Natural killer cell treated with Interleukin-12 subunit alpha and Interleukin-12 subunit beta and Interleukin-15 and Interleukin-18, amount 100 ng/mL, for 72 hours (primary cell): Measurements from ENCODE around the gene MLEC. TPM values are rescaled to one million over a fixed set of nuclear protein-coding genes. Genes with fewer than 3 reads are reported as not detected.
A peak's percentile ranks its signal among the peaks of the same experiment; 100 is the strongest.

Source experiments
- ATAC-seq, 2 donors: fragments of 150-1000 bp; cut with Tn5 transposase in 1 of 2; sonication (Bioruptor Pico), chemical (Tn5 transposase) in 1 of 2; 2 replicates each; pipeline ENCODE4 v1.10.0; 2021
- DNase-seq: peaks from one replicate; pipeline ENCODE4 v3.0.0; 2022; ENCODE audit warnings: low spot score
- H3K27ac Mint-ChIP-seq, 2 donors: 1 replicate in 1 of 2; 2 replicates in 1 of 2; pipeline ENCODE4 v1.8.0; 2022; ENCODE audit warnings: mixed read lengths in 2 of 2, mild to moderate bottlenecking in 1 of 2, moderate library complexity in 1 of 2
- H3K27me3 Mint-ChIP-seq, 2 donors: 1 replicate in 1 of 2; 2 replicates in 1 of 2; pipeline ENCODE4 v1.8.0; 2022; ENCODE audit warnings: mixed read lengths in 2 of 2
- H3K36me3 Mint-ChIP-seq: one replicate; pipeline ENCODE4 v1.8.0; 2022; ENCODE audit warnings: mixed read lengths
- H3K4me1 Mint-ChIP-seq, 2 donors: 1 replicate in 1 of 2; 2 replicates in 1 of 2; pipeline ENCODE4 v1.8.0; 2022; ENCODE audit warnings: low read depth in 2 of 2, mixed read lengths in 2 of 2, mild to moderate bottlenecking in 1 of 2
- H3K4me3 Mint-ChIP-seq: one replicate; pipeline ENCODE4 v1.8.0; 2022; ENCODE audit warnings: mixed read lengths
- H3K9me3 Mint-ChIP-seq: 2 replicates; pipeline ENCODE4 v1.8.0; 2022; ENCODE audit warnings: mixed read lengths
- total RNA-seq, 2 donors: library from RNA; stranded (reverse); gene quantifications; one replicate each; pipeline ENCODE4 v1.2.3, GENCODE V29; 2022

MLEC gene
- total RNA-seq: 100 to 1,000 TPM; 115 to 158 TPM

GRCh38 chr12:120686690-120687577, at the start of gene MLEC:
TSS of gene MLEC (plus strand) at chr12:120687149. CDS start at chr12:120687297, 148 bp downstream.
- peak within 1 kb of the TSS; percentile 84 to 90 for H3K27ac Mint-ChIP-seq
- no peaks in the 10 kb centered on the region for H3K36me3 Mint-ChIP-seq
- DNase-seq: peak; percentile 100
- H3K27me3 Mint-ChIP-seq: no peaks in the 10 kb centered on the region
- H3K9me3 Mint-ChIP-seq: no peaks in the 10 kb centered on the region
- peak within 1 kb of the TSS; percentile 89 for H3K4me3 Mint-ChIP-seq
- peaks cover 31 to 33% of the 10 kb centered on the region in 2 donors for H3K4me1 Mint-ChIP-seq
- ATAC-seq: peak; percentile 90 to 93

- Mint-ChIP-seq H3K4me1 (peaks cover 6% of the 10 kb centered on the region in 2 donors), H3K9me3 (no peaks in the 10 kb centered on the region), H3K36me3 (no peaks in the 10 kb centered on the region), H3K4me3 (peak within 1 kb of the TSS; percentile 73), H3K27ac (no peak within 1 kb of the TSS), H3K27me3 (peaks cover 32 to 42% of the 10 kb centered on the region in 2 donors)
- peak; percentile 85 to 91 for ATAC-seq
- DNase-seq: no peak
These were observed 46.9 kb upstream of the MLEC start, which contains the start of gene CABP1 for GRCh38 chr12:120639771-120640721. TSS of gene CABP1 (plus strand) at chr12:120640626. CDS start at chr12:120640686, 60 bp downstream.

- DNase-seq (no peak), ATAC-seq (peak; percentile 77 to 78)
- no peak overlapping the region for H3K27ac Mint-ChIP-seq
- no peaks in the 10 kb centered on the region for H3K36me3 Mint-ChIP-seq
- H3K4me3 Mint-ChIP-seq: peak overlapping the region; percentile 73
- no peaks in the 10 kb centered on the region for H3K9me3 Mint-ChIP-seq
- H3K4me1 Mint-ChIP-seq: peaks cover 6% of the 10 kb centered on the region in 2 donors
- peaks cover 32 to 42% of the 10 kb centered on the region in 2 donors for H3K27me3 Mint-ChIP-seq
These were observed 45.8 kb upstream of the MLEC start for GRCh38 chr12:120640861-120641833.

GRCh38 chr12:120642121-120642520, 44.8 kb upstream of the MLEC start:
- H3K4me3 Mint-ChIP-seq: peak overlapping the region; percentile 73
- H3K4me1 Mint-ChIP-seq: peaks cover 10 to 11% of the 10 kb centered on the region in 2 donors
- no peak overlapping the region for H3K27ac Mint-ChIP-seq
- ATAC-seq: no peak
- H3K27me3 Mint-ChIP-seq: peaks cover 34 to 48% of the 10 kb centered on the region in 2 donors
- no peaks in the 10 kb centered on the region for H3K36me3 Mint-ChIP-seq
- no peaks in the 10 kb centered on the region for H3K9me3 Mint-ChIP-seq
- no peak for DNase-seq

- Mint-ChIP-seq H3K9me3 (no peaks in the 10 kb centered on the region), H3K4me3 (no peak overlapping the region), H3K36me3 (no peaks in the 10 kb centered on the region), H3K4me1 (peaks cover 11 to 12% of the 10 kb centered on the region in 2 donors), H3K27me3 (peaks cover 30 to 43% of the 10 kb centered on the region in 2 donors), H3K27ac (no peak overlapping the region)
- no peak for ATAC-seq
- no peak for DNase-seq
These were observed 44.1 kb upstream of the MLEC start for GRCh38 chr12:120642826-120643225.

- Mint-ChIP-seq H3K4me3 (no peak overlapping the region), H3K27me3 (peaks cover 33 to 40% of the 10 kb centered on the region in 2 donors), H3K27ac (no peak overlapping the region), H3K4me1 (peaks cover 11 to 12% of the 10 kb centered on the region in 2 donors), H3K9me3 (no peaks in the 10 kb centered on the region), H3K36me3 (no peaks in the 10 kb centered on the region)
- ATAC-seq: no peak
- no peak for DNase-seq
These were observed 43.4 kb upstream of the MLEC start for GRCh38 chr12:120643574-120643973.

- peaks cover 47 to 57% of the 10 kb centered on the region in 2 donors for H3K27me3 Mint-ChIP-seq
- DNase-seq: no peak
- H3K9me3 Mint-ChIP-seq: no peaks in the 10 kb centered on the region
- no peak overlapping the region for H3K27ac Mint-ChIP-seq
- H3K36me3 Mint-ChIP-seq: no peaks in the 10 kb centered on the region
- H3K4me3 Mint-ChIP-seq: no peak overlapping the region
- no peak for ATAC-seq
- peaks cover 17 to 21% of the 10 kb centered on the region in 2 donors for H3K4me1 Mint-ChIP-seq
These were observed 40.9 kb upstream of the MLEC start for GRCh38 chr12:120646044-120646443.

GRCh38 chr12:120647375-120647755, 39.6 kb upstream of the MLEC start:
- H3K4me3 Mint-ChIP-seq: no peak overlapping the region
- H3K9me3 Mint-ChIP-seq: no peaks in the 10 kb centered on the region
- no peak for DNase-seq
- peaks cover 11 to 14% of the 10 kb centered on the region in 2 donors for H3K4me1 Mint-ChIP-seq
- ATAC-seq: no peak
- peaks cover 43 to 46% of the 10 kb centered on the region in 2 donors for H3K27me3 Mint-ChIP-seq
- peak overlapping the region in 1 of 2 donors; percentile 19 for H3K27ac Mint-ChIP-seq
- H3K36me3 Mint-ChIP-seq: no peaks in the 10 kb centered on the region

GRCh38 chr12:120649442-120650232, 37.3 kb upstream of the MLEC start:
- Mint-ChIP-seq H3K36me3 (no peaks in the 10 kb centered on the region), H3K27ac (peak overlapping the region in 1 of 2 donors; percentile 42), H3K27me3 (peaks cover 36 to 38% of the 10 kb centered on the region in 2 donors), H3K4me1 (peaks cover 11 to 14% of the 10 kb centered on the region in 2 donors), H3K9me3 (no peaks in the 10 kb centered on the region), H3K4me3 (peak overlapping the region; percentile 66)
- no peak for ATAC-seq
- DNase-seq: no peak

- Mint-ChIP-seq H3K27me3 (peaks cover 36 to 38% of the 10 kb centered on the region in 2 donors), H3K9me3 (no peaks in the 10 kb centered on the region), H3K4me3 (no peak overlapping the region), H3K4me1 (peaks cover 11 to 14% of the 10 kb centered on the region in 2 donors), H3K36me3 (no peaks in the 10 kb centered on the region), H3K27ac (no peak overlapping the region)
- no peak for DNase-seq
- ATAC-seq: no peak
These were observed 36.7 kb upstream of the MLEC start for GRCh38 chr12:120650233-120650690.

GRCh38 chr12:120651821-120652220, 35.1 kb upstream of the MLEC start:
- no peaks in the 10 kb centered on the region for H3K36me3 Mint-ChIP-seq
- H3K4me1 Mint-ChIP-seq: peaks cover 10 to 12% of the 10 kb centered on the region in 2 donors
- H3K27ac Mint-ChIP-seq: no peak overlapping the region
- peaks cover 34 to 35% of the 10 kb centered on the region in 2 donors for H3K27me3 Mint-ChIP-seq
- H3K9me3 Mint-ChIP-seq: no peaks in the 10 kb centered on the region
- no peak for ATAC-seq
- H3K4me3 Mint-ChIP-seq: no peak overlapping the region
- no peak for DNase-seq
